NK-92 treated with Interleukin-12 subunit alpha and Interleukin-12 subunit beta, amount 100 ng/mL, for 24 hours (cell line): Measurements from ENCODE around the gene TNFRSF19.
"Not testable (repeated sequence)": the region's sequence is repeated elsewhere in the genome, so short reads cannot be mapped to it uniquely, and the experiment has no call there.

Experiments used
- DNase-seq: peaks from one replicate; lab custom pipeline; 2025; lab: John Stamatoyannopoulos, UW

The TNFRSF19 gene

DNA sequence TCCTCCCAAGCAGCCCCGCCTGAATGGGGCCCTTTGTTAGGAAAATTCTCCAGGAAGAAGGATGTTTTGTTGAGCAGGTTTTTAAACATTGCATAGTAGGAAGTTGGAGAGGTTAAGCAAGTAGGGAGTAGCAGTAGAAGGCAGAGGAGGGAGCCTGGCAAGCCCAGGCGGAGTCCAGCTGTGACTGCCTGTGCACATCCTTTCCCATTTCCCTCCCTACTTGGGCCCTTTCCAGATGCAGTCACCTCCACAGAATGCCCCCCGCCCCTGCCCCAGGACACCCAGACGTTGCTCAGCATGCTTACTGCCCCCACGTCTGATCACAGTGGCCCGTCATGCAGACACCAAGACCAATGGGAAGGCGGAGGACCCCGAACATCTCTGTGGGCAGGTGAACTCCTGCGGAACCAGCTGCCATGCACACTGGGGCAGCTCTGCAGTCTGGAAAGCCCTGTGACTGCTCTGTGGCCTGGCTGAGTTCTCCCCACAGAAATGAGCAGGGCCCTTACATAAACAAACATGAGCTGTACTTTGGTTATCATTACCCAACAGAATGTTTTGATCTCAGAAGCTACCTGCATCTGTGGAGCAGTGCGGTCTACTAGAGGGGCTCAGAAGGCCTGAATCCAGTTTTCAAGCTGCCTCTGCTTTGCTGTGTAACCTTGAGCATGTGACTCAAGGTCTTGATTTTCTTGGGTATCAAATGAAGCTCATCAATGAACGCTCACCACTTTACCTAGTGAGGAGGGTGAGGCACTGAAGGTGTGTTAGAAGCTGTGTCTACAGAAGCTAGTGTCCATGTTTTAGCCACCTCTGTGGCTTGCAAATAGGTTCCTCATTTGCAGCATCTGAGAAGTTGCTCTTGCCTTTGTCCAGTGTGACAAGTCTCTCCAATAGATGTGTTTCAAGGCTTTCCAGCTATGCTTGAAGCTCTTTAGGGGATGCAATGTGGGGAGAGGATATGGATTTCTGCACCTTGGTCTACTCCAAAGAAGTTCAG, 84.2 kb downstream of the TNFRSF19 start:
- no peak for DNase-seq

DNA sequence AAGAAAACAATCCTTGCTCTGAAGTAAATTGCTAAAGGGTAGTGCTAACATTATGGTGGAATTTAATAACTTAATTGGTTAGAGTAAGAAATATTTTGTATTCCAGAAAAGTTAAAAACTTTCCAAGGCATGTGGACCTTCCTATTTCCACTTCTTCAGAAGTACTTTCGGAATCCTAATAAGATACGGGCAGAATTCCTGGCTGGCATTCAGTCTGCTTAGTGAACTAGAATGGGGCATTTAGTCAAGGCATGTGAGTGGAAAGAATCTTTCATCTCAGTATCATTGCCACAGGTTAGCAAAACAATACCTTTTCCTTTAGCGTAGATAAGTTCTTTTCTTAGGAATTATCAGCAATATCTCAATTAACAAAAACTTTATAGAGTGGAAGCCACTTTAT, 85.1 kb downstream of the TNFRSF19 start:
- DNase-seq: no peak

DNA sequence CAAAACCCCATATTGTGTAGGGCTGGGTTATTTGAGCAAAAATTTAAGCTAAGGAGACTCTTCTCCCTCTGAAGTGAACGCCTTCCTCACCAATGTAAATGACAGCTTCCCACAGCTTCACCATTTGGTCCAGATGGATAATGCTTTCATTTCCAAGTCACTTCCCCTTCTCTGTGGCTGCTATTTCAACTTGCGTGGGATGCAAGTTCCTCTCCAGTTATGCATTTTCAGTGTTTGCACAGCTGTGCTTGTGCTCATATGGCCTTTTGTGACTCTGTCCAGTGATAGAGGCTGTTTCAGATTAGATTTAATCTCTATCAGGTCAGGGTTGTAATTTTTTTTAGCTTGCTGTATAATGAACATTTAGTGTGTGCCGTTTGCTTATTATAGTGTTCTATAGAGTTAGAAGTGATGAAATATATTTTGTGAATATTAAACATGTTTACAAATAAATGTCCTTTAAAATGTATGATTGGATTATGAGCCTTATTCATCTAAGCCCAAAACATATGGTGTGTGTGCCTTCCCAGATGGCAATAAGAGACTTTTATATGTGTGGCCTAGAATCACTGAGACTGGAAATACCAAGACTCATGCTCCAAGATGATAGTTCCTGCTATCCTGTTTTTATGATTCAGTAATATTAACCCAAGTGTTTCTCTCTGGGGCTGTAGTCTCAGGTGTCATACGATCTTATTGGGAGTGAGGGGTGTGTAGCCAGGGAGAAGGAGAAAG, 86.6 kb downstream of the TNFRSF19 start:
- no peak for DNase-seq

- DNase-seq: no peak
These were observed 88.8 kb downstream of the TNFRSF19 start for GRCh38 chr13:23658929-23659541.

- no peak for DNase-seq
These were observed 90.0 kb downstream of the TNFRSF19 start for GRCh38 chr13:23660249-23660648.

DNA sequence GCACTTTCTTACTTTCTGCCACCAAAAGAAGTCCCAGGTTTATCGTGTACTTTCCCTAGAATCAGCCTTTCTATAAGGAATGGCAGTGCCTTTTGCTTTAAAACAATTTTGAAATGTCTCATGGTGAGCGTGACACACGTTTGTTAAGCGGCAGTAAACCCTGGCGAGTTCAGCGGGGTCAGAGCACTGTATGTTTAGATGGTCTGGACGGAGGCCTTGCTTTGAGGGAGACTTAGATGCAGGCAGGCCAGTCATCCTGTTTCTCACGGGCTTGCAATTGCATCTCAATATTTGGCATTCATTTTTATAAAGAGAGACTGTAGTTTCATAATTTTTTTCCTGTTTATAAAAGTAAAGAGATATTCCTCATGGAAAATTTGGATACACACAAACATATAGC, 96.4 kb downstream of the TNFRSF19 start:
- no peak for DNase-seq

DNA sequence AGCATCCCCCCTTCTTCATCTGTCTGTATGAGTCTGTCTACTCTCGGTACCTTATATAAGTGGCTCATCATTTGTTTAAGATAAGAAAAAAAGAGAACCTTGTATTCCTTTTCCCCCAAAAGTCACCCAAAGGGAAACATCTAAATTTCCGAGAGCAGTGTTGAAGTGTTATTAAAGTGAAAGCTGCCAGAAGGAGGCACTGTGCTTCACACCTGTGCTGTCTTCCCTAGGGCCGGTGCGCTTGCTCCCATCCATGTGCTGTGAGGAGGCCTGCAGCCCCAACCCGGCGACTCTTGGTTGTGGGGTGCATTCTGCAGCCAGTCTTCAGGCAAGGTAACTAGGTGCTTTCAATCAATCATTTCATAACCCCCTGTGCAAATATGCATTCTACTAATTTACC, 97.5 kb downstream of the TNFRSF19 start:
- no peak for DNase-seq

- DNase-seq: no peak
These were observed 98.3 kb downstream of the TNFRSF19 start for GRCh38 chr13:23668562-23668961.

DNA sequence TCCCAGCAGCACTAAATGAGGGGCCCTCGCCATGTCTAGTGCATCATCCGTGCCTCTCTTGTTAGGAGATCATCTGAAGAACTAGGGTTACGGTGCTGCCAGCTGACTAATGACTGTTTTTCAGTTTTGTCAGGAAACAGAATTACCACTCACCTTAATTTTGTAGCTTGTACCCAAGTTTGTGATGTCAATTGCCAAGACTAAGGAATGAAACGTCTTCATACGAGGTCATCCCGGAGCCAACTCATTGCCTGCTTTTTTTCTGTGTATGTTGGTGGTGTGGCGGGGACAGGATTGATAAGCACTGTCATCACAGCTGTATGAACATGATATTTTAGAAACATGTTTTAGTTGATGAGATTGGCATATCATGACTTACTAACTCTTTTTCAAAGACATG, 100.6 kb downstream of the TNFRSF19 start:
- no peak for DNase-seq

DNA sequence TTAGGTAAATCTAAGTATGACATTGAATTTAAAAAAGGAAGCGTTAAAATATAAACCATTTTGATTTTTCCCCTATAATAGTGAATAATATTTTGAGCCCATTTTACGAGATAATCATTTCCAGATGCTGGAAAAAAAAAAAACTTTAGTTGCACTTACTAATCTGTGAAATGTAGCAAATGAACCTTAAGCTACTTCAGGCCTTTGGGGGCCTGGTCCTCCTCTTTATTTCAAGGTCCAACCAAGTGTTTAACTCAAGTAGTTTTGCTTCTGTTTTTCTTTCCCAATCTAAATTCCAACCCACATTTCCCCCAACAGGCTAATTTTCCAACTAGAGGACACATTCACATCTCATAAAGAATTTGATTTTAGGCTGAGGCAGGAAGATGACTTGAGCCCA, 101.2 kb downstream of the TNFRSF19 start:
- no peak for DNase-seq

DNA sequence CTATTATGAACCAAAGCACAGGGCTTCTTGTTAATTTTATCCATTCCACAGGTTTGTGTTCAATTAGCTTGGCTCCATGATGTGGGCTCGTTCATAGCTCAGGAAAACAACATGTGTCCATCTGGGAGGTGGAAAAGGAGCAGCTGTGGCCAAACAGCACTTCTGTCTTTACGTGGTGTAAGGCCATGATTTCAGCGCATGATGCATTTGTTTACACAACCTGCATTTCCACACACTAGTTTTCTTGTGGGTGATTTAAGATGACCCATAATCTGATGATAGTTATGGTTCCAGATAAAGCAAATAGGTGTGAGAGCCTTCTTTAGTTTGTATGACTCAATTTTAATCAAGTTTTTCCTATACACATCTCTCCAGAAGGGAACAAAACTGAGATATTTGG, 101.7 kb downstream of the TNFRSF19 start:
- no peak for DNase-seq

DNA sequence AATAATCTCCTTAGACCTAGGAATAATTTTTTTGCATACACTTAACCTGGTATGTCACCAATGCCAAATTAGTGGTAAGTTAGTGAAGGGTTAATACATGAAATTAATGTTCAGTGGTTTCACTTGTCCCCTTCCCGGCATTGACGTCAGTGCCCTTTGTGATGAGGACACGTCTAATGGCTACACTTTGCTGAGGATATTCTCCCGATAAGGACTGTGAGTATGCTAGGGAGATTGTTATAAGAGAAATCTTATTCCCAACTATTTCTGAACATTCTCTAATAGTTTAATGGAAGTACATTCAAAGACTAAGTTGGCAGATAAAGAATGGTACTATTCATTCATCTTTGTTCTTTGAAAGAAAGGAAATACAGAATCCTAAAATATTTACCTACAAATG, 102.4 kb downstream of the TNFRSF19 start:
- DNase-seq: no peak

DNA sequence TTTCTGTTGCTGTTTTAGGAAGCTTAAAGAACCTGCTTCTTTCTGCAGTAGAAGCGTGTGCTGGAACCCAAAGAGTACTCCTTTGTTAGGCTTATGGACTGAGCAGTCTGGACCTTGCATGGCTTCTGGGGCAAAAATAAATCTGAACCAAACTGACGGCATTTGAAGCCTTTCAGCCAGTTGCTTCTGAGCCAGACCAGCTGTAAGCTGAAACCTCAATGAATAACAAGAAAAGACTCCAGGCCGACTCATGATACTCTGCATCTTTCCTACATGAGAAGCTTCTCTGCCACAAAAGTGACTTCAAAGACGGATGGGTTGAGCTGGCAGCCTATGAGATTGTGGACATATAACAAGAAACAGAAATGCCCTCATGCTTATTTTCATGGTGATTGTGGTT, 103.1 kb downstream of the TNFRSF19 start:
- DNase-seq: no peak

GRCh38 chr13:23673867-23674605, 103.8 kb downstream of the TNFRSF19 start:
- no peak for DNase-seq

GRCh38 chr13:23674795-23675640, 104.8 kb downstream of the TNFRSF19 start:
- no peak for DNase-seq

DNA sequence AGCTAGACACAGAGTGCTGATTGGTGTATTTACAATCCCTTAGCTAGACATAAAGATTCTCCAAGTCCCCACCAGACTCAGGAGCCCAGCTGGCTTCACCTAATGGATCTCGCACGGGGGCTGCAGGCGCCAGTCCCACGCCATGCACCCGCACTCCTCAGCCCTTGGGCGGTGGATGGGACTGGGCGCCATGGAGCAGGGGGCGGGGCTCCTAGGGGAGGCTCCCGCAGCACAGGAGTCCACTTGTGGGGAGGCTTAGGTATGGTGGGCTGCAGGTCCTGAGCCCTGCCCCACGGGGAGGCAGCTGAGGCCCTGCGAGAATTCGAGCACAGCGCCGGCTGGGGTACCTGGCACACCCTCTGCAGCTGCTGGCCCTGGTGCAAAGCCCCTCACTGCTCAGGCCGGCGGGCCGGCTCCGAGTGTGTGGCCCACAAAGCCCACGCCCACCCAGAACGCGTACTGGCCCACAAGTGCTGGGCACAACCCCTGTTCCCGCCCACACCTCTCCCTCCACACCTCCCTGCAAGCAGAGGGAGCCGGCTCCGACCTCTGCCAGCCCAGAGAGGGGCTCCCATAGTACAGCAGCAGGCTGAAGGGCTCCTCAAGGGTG, 107.6 kb downstream of the TNFRSF19 start:
- not testable (repeated sequence) for DNase-seq

DNA sequence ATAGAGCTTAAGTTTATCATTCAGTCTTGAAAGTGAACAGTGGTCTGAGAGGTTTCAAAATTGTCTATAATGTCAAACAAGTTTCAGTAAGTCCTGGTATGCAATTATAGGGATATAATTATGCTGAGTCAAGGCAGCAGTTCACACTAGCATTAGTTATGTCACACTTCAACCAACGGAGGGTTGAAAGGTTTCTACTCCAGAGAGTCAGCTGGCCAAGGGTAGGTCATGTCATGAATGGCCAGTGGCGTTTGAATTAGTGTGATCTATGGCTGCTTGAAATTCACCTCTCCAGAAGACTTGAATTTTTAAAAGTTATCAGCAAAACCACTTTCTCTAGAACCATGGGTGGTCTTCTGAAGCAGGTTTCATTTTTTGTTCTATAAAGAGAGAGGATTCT, 108.6 kb downstream of the TNFRSF19 start:
- no peak for DNase-seq

DNA sequence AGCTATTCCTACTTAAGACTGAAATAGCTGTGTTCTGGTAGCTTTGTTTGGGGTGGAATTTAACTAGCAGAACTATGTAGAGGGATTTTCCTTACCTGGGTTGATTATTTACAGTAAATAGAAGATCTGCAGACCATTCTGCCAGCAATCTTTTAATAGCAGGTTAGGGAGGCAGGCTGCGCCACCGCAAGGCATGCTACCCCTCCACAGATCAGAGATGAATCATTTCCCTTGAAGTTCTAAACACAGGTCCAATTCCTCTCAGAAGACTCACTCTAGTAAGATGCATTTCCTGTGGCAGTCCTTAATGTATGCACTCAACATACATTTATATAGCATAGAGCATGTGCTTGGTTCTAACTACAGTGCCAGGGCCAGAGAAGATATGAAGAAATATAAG, 109.0 kb downstream of the TNFRSF19 start:
- peak; percentile 33 for DNase-seq

DNA sequence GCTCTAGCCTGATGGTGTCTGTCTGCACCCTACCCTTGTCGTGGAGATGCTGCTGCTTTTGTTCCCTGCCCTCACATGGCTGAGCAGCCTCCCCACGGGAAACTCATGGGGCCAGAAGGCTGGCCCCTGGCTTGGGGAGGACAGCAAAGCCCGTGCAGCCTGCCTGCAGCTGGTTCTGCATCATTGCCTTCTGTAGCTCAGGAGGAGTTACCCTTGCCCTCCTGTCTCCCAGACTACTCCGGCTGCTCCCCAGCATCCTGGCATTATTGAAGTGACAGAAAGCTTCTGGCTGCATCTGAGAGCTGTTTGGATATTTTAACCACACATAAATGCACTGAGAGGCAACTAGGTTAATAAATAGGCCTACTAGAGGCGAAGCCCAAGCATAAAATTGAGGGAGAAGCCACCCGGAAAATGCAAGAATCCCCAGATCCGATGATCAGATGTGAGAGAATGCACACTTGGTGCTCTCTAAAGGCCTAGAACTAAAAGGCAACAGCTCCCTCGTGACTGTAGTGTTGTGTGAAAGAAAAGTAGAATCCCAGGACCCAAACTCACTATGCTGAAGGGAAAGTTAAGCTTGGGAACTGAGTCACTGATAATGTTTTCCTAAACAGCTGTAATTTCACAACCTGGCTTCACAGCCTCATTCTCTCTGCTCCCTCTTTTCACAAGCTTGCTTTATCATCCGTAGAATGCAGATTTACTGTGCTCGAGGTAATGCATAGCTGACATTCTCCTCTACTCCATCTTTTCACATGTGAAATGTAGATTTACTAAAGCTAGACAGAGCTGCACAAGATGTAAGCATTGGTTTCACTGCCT, 110.8 kb downstream of the TNFRSF19 start:
- no peak for DNase-seq

DNA sequence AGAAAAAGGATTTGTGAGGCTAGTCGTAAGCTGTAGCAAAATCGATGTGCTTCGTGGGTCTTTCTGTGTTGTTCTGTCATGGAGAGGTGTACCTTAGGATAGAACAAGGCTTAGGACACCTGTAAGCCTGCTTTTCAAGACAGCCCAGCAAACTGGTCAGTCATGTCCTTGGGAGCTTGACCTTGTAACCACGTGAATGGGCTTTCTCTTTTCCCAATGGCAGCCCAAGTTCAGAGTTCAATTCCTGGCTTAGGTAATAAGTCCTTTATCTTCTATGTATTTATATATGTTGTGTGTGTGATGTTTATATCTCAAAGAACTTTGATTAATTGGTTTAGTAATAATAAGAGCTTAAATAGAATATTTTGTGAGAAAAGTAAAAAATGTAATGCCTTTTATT, 112.9 kb downstream of the TNFRSF19 start:
- no peak for DNase-seq
